GM13977 (cell line): ENCODE measurements around the gene ZNF736.
A peak's percentile ranks its signal among the peaks of the same experiment; 100 is the strongest.
"Not testable (repeated sequence)": the region's sequence is repeated elsewhere in the genome, so short reads cannot be mapped to it uniquely, and the experiment has no call there.

Experiments used
- DNase-seq: peaks from one replicate; pipeline ENCODE4 v3.0.0; 2012; ENCODE audit warnings: low spot score
- CTCF ChIP-seq: IDR thresholded peaks from 2 replicates; pipeline ENCODE4 v1.5.1; 2012; ENCODE audit warnings: mild to moderate bottlenecking, control low read depth; ENCODE audit not compliant: insufficient read depth; ENCODE audit errors: extremely low read depth, missing control alignments
- in situ Hi-C: fragments of 300-500 bp; cut with MboI; formaldehyde crosslinking; loops from one replicate; pipeline ENCODE4 v1.12.0; 2022; ENCODE audit warnings: low sequenced_read_pairs, low pct_unique_long_range_greater_than_20kb, mixed read lengths, inconsistent platforms; ENCODE audit not compliant: unreplicated experiment

Gene ZNF736

DNA sequence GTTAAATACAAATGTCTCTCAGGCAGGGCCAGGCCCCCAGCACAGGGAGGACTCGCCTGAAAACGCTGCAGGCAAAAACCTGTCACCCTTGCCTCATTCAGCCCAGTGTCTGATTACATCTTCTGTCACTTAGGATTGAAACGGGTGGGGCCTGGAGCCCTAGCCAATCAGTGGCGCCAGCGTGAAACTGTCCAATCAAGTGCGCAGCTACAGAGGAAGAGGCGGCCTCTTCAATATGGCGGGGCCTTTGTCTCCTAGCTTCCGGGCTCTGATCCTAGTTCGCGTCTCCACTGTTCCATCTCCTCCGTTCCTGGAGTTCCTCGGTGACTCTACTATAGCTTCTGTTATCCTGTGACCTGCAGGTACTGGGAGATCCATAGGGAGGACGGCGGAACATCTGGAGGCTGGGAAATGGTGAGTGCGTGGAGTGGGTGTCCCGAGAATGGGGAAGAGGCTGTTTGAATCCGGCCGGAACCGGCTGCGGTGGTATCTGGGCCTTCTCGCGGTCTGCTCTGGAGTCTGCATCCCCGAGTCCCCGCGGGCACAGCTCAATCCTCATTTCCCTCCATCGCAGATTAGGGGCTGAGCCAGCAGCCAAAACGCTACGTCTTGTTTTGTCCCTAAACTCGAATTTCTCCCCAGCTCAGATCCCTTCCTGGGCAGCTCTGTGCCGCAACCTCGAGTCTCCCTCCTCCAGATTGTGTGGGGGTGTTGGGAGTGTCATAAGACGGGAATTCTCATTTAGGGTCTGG, at the start of gene ZNF736:
ZNF736 (plus strand) TSS at position 222 of the 752 bp plus-strand sequence; CDS start at position 412, 190 bp downstream.
- peak; percentile 83 for DNase-seq
- in situ Hi-C loops: loop anchor here (25.0 kb wide), 1 partner anchor 598 kb away; the partner anchor contains the start of gene ZNF273
- no peak for TF ChIP-seq CTCF

GRCh38 chr7:64266341-64266919, 47.3 kb upstream of the ZNF736 start:
- in situ Hi-C loops: no loop called here
- DNase-seq: no peak
- no peak for TF ChIP-seq CTCF

- TF ChIP-seq CTCF: no peak
- in situ Hi-C loops: no loop called here
- DNase-seq: no peak
Observed at GRCh38 chr7:64277630-64278029, 36.1 kb upstream of the ZNF736 start.

GRCh38 chr7:64294701-64295420, 18.9 kb upstream of the ZNF736 start:
- TF ChIP-seq CTCF: no peak
- DNase-seq: no peak
- in situ Hi-C loops: no loop called here

DNA sequence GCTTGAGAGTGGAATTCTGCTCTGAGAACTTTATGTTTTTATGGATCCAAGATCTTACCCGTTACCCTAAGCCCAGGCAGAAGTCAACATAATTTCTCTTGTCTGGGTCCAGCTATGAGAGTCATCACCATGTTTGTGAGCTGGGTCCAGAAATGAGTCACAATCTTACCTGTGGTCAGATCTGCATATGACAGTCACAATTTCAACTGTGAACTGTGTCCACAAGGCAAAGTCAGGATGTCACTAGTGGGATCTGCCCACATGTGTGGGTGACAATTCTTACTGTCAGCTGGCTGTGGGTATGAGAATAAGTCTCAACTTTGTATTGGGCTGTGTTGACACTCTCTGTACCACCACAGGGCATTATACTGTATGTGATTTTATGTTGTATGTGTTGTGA, 16.3 kb upstream of the ZNF736 start:
- DNase-seq, in situ Hi-C loops: not testable (repeated sequence)

DNA sequence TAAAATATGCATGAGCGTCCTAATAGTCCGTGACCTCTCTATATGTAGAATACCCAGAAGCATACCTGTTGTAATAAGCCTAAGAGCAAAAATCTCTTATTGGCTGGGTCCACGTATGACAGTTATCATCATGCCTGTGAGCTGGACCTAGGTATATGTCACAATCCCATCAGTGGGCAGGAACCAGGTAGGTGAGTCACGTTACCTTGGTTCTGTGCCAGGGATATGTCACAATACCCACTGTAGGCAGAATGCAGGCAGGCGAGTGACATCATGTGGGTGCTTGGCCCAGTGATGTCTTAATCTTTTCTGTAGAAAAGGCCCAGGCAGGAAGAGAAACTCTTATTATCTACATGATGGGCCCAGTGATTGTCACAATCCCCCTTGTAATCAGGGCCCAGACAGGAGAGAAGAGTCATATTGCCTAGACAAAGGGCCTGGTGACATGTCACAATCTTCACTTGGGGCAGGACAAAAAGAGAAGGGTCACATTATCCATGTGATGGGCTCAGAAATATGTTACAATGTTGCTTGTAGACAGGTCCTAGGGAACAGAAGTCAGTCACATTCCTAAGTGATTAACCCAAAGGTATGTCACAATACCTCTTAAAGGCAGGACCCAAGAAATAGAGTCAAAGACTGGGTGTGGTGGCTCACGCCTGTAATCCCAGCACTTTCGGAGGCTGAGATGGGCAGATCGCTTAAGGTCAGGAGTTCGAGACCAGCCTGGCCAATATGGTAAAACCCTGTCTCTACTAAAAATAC, 12.9 kb upstream of the ZNF736 start:
- in situ Hi-C loops: loop anchor here (25.0 kb wide), 1 partner anchor 611 kb away; the partner anchor contains the start of gene ZNF273
- TF ChIP-seq CTCF: no peak

More for the DNA sequence above, 12.9 kb upstream of the ZNF736 start:
- no peak for DNase-seq
